H1 (cell line): Measurements from ENCODE around the gene NKTR. TPM values are rescaled to one million over a fixed set of nuclear protein-coding genes. Genes with fewer than 3 reads are reported as not detected.

Source experiments
- CTCF ChIA-PET: fragments of 300-600 bp; sonication (Branson Sonifier 250); formaldehyde crosslinking; loops from one replicate; lab custom pipeline; 2021; ENCODE audit not compliant: partially characterized antibody; lab: Charles Lee
- POLR2A ChIA-PET: fragments of 300-600 bp; sonication (Branson Sonifier 250); formaldehyde crosslinking; loops from one replicate; lab custom pipeline; 2021; ENCODE audit warnings: inconsistent platforms; ENCODE audit not compliant: partially characterized antibody; lab: Charles Lee
- DNase-seq, 2 experiments: peaks; one replicate each; pipeline versions ENCODE4 v3.0.0 to v3.0.0-alpha.2; 2010 to 2022; ENCODE audit warnings: low spot score in 2 of 2, low read depth in 1 of 2, mixed read lengths in 1 of 2
- FAIRE-seq: peaks from 2 replicates; lab custom pipeline; 2011; peaks lifted over from hg19 to GRCh38; lab: Jason Lieb, UNC
- H2AFZ ChIP-seq: 2 replicates; pipeline ENCODE4 v1.8.1; 2012; ENCODE audit warnings: low read length, inconsistent platforms
- H2AK5ac ChIP-seq: 2 replicates; pipeline ENCODE4 v1.6.1; 2013; ENCODE audit warnings: low read depth, low read length
- H2BK120ac ChIP-seq: replicated peaks from 2 replicates; pipeline ENCODE3; 2013; ENCODE audit warnings: low read depth, low read length, inconsistent platforms
- H2BK12ac ChIP-seq: 2 replicates; pipeline ENCODE4 v1.6.1; 2013; ENCODE audit warnings: low read depth, low read length
- H2BK15ac ChIP-seq: 2 replicates; pipeline ENCODE4 v1.6.1; 2013; ENCODE audit warnings: low read length
- H2BK20ac ChIP-seq: 2 replicates; pipeline ENCODE4 v1.6.1; 2013; ENCODE audit warnings: low read length
- H2BK5ac ChIP-seq: 2 replicates; pipeline ENCODE4 v1.6.1; 2013; ENCODE audit warnings: low read depth, low read length
- H3K14ac ChIP-seq: 2 replicates; pipeline ENCODE4 v1.6.1; 2013; ENCODE audit warnings: inconsistent platforms; ENCODE audit not compliant: insufficient read length
- H3K18ac ChIP-seq: 2 replicates; pipeline ENCODE4 v1.6.1; 2013; ENCODE audit warnings: low read length; ENCODE audit errors: extremely low read depth
- H3K23ac ChIP-seq: 2 replicates; pipeline ENCODE4 v1.6.1; 2013; ENCODE audit warnings: inconsistent platforms; ENCODE audit not compliant: insufficient read length
- H3K23me2 ChIP-seq: 2 replicates; pipeline ENCODE4 v1.6.1; 2013; ENCODE audit warnings: low read depth, low read length
- H3K27ac ChIP-seq: 2 replicates; pipeline ENCODE4 v1.6.1; 2011; ENCODE audit warnings: low read depth, low read length, inconsistent platforms
- H3K27me3 ChIP-seq, 4 experiments: replicated peaks in 1 of 4; 1 replicate in 1 of 4; 2 replicates in 3 of 4; pipeline versions ENCODE4 v1.6.1 to v1.8.1; 2011 to 2013; ENCODE audit warnings: low read length in 3 of 4, mild to moderate bottlenecking in 3 of 4, inconsistent platforms in 2 of 4, mixed read lengths in 2 of 4, moderate library complexity in 1 of 4; ENCODE audit not compliant: control insufficient read depth in 3 of 4, insufficient read depth in 3 of 4; ENCODE audit errors: extremely low read depth in 1 of 4
- H3K36me3 ChIP-seq, 4 experiments: 2 replicates each; pipeline versions ENCODE4 v1.6.1 to v1.8.1; 2011 to 2013; ENCODE audit warnings: mild to moderate bottlenecking in 4 of 4, low read length in 3 of 4, moderate library complexity in 2 of 4, control low read depth in 1 of 4, inconsistent platforms in 1 of 4; ENCODE audit not compliant: insufficient read depth in 4 of 4, control insufficient read depth in 2 of 4
- H3K4ac ChIP-seq: replicated peaks from 2 replicates; pipeline ENCODE3; 2013; ENCODE audit warnings: low read length, low read depth, mixed read lengths, inconsistent platforms; ENCODE audit not compliant: insufficient read length
- H3K4me1 ChIP-seq, 4 experiments: replicated peaks in 1 of 4; 1 replicate in 1 of 4; 2 replicates in 3 of 4; pipeline versions ENCODE4 v1.6.1 to v1.8.1; 2011 to 2013; ENCODE audit warnings: low read length in 3 of 4, inconsistent platforms in 2 of 4, mixed read lengths in 1 of 4; ENCODE audit not compliant: insufficient read depth in 4 of 4, control insufficient read depth in 3 of 4
- H3K4me2 ChIP-seq, 2 experiments: 2 replicates each; pipeline versions ENCODE4 v1.6.1 to v1.8.1; 2011 to 2013; ENCODE audit warnings: low read depth in 2 of 2, low read length in 2 of 2, control low read depth in 1 of 2, inconsistent platforms in 1 of 2, mild to moderate bottlenecking in 1 of 2; ENCODE audit not compliant: insufficient read depth in 1 of 2
- H3K4me3 ChIP-seq, 4 experiments: fragments of 200-600, 300-600 bp in 1 of 4; sonication (generic), shearing (Covaris generic), sonication (Bioruptor Twin) in 1 of 4; 2 replicates each; pipeline versions ENCODE4 v1.5.1 to v1.8.1; 2011 to 2016; ENCODE audit warnings: low read length in 4 of 4, low read depth in 3 of 4, control low read depth in 2 of 4, inconsistent platforms in 2 of 4, mild to moderate bottlenecking in 2 of 4, mixed read lengths in 1 of 4, moderate library complexity in 1 of 4; ENCODE audit not compliant: insufficient read depth in 2 of 4; ENCODE audit errors: extremely low read depth in 1 of 4
- H3K56ac ChIP-seq: replicated peaks from 2 replicates; pipeline ENCODE3; 2013; ENCODE audit warnings: low read depth, mild to moderate bottlenecking, mixed read lengths, low read length, inconsistent platforms; ENCODE audit not compliant: insufficient read length
- H3K79me1 ChIP-seq: 2 replicates; pipeline ENCODE4 v1.6.1; 2013; ENCODE audit warnings: low read depth, low read length, control low read depth
- H3K79me2 ChIP-seq, 2 experiments: 2 replicates each; pipeline versions ENCODE4 v1.6.1 to v1.8.1; 2012 to 2013; ENCODE audit warnings: low read length in 2 of 2, mild to moderate bottlenecking in 2 of 2, inconsistent platforms in 1 of 2; ENCODE audit not compliant: insufficient read depth in 2 of 2, control insufficient read depth in 1 of 2
- H3K9ac ChIP-seq, 4 experiments: replicated peaks in 1 of 4; 1 replicate in 1 of 4; 2 replicates in 3 of 4; pipeline versions ENCODE4 v1.6.1 to v1.8.1; 2011 to 2013; ENCODE audit warnings: low read depth in 3 of 4, low read length in 3 of 4, control low read depth in 2 of 4, mild to moderate bottlenecking in 2 of 4, moderate library complexity in 2 of 4, inconsistent platforms in 1 of 4; ENCODE audit errors: extremely low read depth in 1 of 4
- H3K9me3 ChIP-seq, 2 experiments: 2 replicates each; pipeline versions ENCODE4 v1.6.1 to v1.8.1; 2012 to 2013; ENCODE audit warnings: mild to moderate bottlenecking in 2 of 2, moderate library complexity in 2 of 2, control low read depth in 1 of 2, inconsistent platforms in 1 of 2, low read depth in 1 of 2, low read length in 1 of 2, mixed read lengths in 1 of 2; ENCODE audit not compliant: insufficient read depth in 2 of 2
- H4K20me1 ChIP-seq, 2 experiments: replicated peaks in 1 of 2; 2 replicates each; pipeline versions ENCODE3 to v1.8.1; 2011 to 2013; ENCODE audit warnings: inconsistent platforms in 2 of 2, low read length in 2 of 2, mild to moderate bottlenecking in 1 of 2; ENCODE audit not compliant: insufficient read depth in 2 of 2, control insufficient read depth in 1 of 2
- H4K5ac ChIP-seq: 2 replicates; pipeline ENCODE4 v1.6.1; 2013; ENCODE audit warnings: low read length, low read depth, mixed read lengths, inconsistent platforms; ENCODE audit not compliant: insufficient read length
- H4K8ac ChIP-seq: 2 replicates; pipeline ENCODE4 v1.8.0; 2013; ENCODE audit warnings: mild to moderate bottlenecking, moderate library complexity, low read length, inconsistent platforms; ENCODE audit not compliant: insufficient read depth; ENCODE audit errors: extremely low read depth
- H4K91ac ChIP-seq: replicated peaks from 2 replicates; pipeline ENCODE3; 2013; ENCODE audit warnings: low read length, mixed read lengths, inconsistent platforms; ENCODE audit not compliant: insufficient read length
- BRCA1 ChIP-seq: IDR thresholded peaks from 2 replicates; pipeline ENCODE4 v1.6.1; 2012; ENCODE audit warnings: low read depth, low read length, improper control_type of control experiment
- CTBP2 ChIP-seq: IDR thresholded peaks from 2 replicates; pipeline ENCODE4 v1.7.0; 2011; ENCODE audit warnings: borderline replicate concordance, mild to moderate bottlenecking, moderate library complexity, mixed read lengths, low read length; ENCODE audit not compliant: insufficient read depth, insufficient read length
- KDM5A ChIP-seq: fragments of 200-600 bp; IDR thresholded peaks from 2 replicates; pipeline ENCODE4 v1.7.1; 2012; ENCODE audit warnings: mild to moderate bottlenecking, low read length, inconsistent platforms, mixed read lengths
- TAF1 ChIP-seq: IDR thresholded peaks from 2 replicates; pipeline ENCODE4 v1.6.1; 2011; ENCODE audit warnings: mild to moderate bottlenecking, low read depth, low read length
- USF2 ChIP-seq: IDR thresholded peaks from 2 replicates; pipeline ENCODE4 v1.6.1; 2011; ENCODE audit warnings: low read length, improper control_type of control experiment
- WGBS, 2 experiments: shearing (Covaris generic) in 1 of 2; methylation state at CpG; one replicate each; pipeline versions ENCODE4 v1.1.6 to v1.1.7; 2013 to 2015; ENCODE audit warnings: low lambda C conversion rate in 2 of 2, mixed read lengths in 2 of 2, inconsistent platforms in 1 of 2, low coverage in 1 of 2, missing lambda C conversion rate in 1 of 2; ENCODE audit not compliant: insufficient replicate concordance in 2 of 2, insufficient coverage in 1 of 2, insufficient read length in 1 of 2; ENCODE audit errors: extremely low coverage in 1 of 2, missing lambda C conversion rate in 1 of 2; 5-methylcytosine and 5-hydroxymethylcytosine counted together
- polyA plus RNA-seq, 7 experiments: library from polyadenylated mRNA; depleted of rRNA in 3 of 7; stranded (reverse) in 5 of 7; unstranded in 2 of 7; fragments of >200 nt in 5 of 7; fragments of 200-250 nt in 2 of 7; gene quantifications; 1 replicate in 5 of 7; 2 replicates in 1 of 7; 4 replicates in 1 of 7; pipeline versions ENCODE4 v1.2.1 to v1.2.3, GENCODE V29; 2011 to 2013; ENCODE audit warnings: missing spikeins in 2 of 7, mixed read lengths in 2 of 7
- total RNA-seq: library from RNA; stranded (reverse); fragmentation: NEBNext Ultra II Directional; extraction: Animal tissue kit (Norgen Biotek cat#: 25700); gene quantifications from 2 replicates; pipeline ENCODE4 v1.2.1, GENCODE V29; 2021

The NKTR gene
- total and polyA plus RNA-seq, 2 of the 8 experiments (the other 6 are each of a cell fraction or from before 2014, with no cell fraction given) = 24.1 to 62.2 TPM

DNA sequence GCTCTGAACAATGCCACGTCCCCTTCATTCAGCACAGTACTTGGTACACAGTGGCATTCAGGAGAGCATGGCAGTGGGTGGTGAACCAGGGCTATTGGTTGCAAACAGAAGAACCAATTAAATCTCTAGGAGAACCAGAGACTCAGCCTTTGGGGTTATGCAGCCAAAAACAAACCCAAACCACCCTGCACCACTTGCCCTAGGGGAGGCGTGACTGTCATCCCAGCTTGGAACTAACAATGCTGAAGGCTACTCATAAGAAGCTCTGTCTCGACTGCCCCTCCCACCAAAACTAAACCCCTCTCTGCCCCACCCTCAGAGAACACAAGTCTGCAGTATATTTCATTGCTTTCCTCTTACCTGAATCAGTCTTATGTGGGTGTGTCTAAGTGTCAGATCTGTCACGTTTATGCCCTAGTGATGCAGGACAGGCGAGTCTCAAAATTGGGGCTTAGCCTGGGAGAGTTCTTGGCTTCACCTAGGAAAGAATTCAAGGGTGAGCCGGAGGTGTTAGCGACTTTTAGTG is 69.6 kb downstream of the NKTR start:
- Histone ChIP-seq H2BK12ac (no peak overlapping the region), H2BK15ac (no peak overlapping the region), H3K36me3 (no peaks in the 10 kb centered on the region), H3K56ac (no peak overlapping the region), H2BK5ac (no peak overlapping the region), H4K91ac (no peak overlapping the region), H4K20me1 (peaks cover 0 to 2% of the 10 kb centered on the region in 2 experiments), H3K4me3 (no peak overlapping the region), H2BK20ac (no peak overlapping the region), H3K9ac (no peak overlapping the region), H3K14ac (no peak overlapping the region), H2AFZ (no peak overlapping the region), H3K79me1 (no peaks in the 10 kb centered on the region), H3K27ac (no peak overlapping the region), H2AK5ac (no peak overlapping the region), H2BK120ac (no peak overlapping the region), H3K4me1 (peaks cover 0 to 7% (median 0%) of the 10 kb centered on the region in 4 experiments; a peak in 2 of 7 replicates), H3K4me2 (no peak overlapping the region), H4K5ac (no peak overlapping the region), H3K23me2 (no peaks in the 10 kb centered on the region), H3K18ac (no peak overlapping the region), H3K4ac (no peak overlapping the region), H3K27me3 (peaks cover 0 to 2% (median 0%) of the 10 kb centered on the region in 4 experiments; a peak in 2 of 7 replicates), H3K23ac (no peak overlapping the region), H3K79me2 (no peaks in the 10 kb centered on the region), H3K9me3 (0 out of 4 replicates have a peak, but pooled peaks cover 0 to 2% of the 10 kb centered on the region in 2 experiments), H4K8ac (no peak overlapping the region)
- no peak for DNase-seq
- CTCF ChIA-PET = interaction anchor here (0.7 to 1.9 kb wide), 9 partner anchors 9 to 109 kb away, joined by 3 to 15 read pairs (median 5); no protein-coding TSS in a partner anchor
- 87% methylated on average over 7 of the region's 7 CpGs; no CpG with 5 or more reads in 1 of the 2 experiments for WGBS, 2 experiments
- POLR2A ChIA-PET = interaction anchor here (0.6 to 2.5 kb wide), 5 partner anchors 8 to 78 kb away, joined by 3 to 7 read pairs (median 4); partner anchors contain the start of gene ZBTB47
- no peak for FAIRE-seq
- TF ChIP-seq TAF1 (no peak), CTBP2 (no peak), BRCA1 (no peak), KDM5A (no peak), USF2 (no peak)
